Kidney capillary endothelial cell (primary cell): ENCODE results near the gene CTNNA2.
A peak's percentile ranks its signal among the peaks of the same experiment; 100 is the strongest.

Experiments used
- DNase-seq: peaks from one replicate; pipeline ENCODE4 v3.0.0-alpha.2; 2018; ENCODE audit warnings: low spot score

The CTNNA2 gene

GRCh38 chr2:79512442-79513401 lies at the start of gene CTNNA2:
TSS of gene CTNNA2 (plus strand) at chr2:79513051.
- DNase-seq = peak; percentile 3

GRCh38 chr2:79487399-79487798 lies 25.5 kb upstream of the CTNNA2 start:
- DNase-seq = no peak

GRCh38 chr2:79511320-79511951 lies 1.4 kb upstream of the CTNNA2 start:
- DNase-seq = peak; percentile 13

- DNase-seq = no peak
Measured at GRCh38 chr2:79513711-79514110, 860 bp downstream of the CTNNA2 start.

- DNase-seq = no peak
Measured at GRCh38 chr2:79529636-79530035, 16.8 kb downstream of the CTNNA2 start.

GRCh38 chr2:79530443-79530842 lies 17.6 kb downstream of the CTNNA2 start:
- DNase-seq = no peak

- no peak for DNase-seq
Measured at GRCh38 chr2:79547568-79547967, 34.7 kb downstream of the CTNNA2 start.

- DNase-seq = no peak
Measured at GRCh38 chr2:79552653-79553052, 39.8 kb downstream of the CTNNA2 start.

GRCh38 chr2:79554899-79555298 lies 42.0 kb downstream of the CTNNA2 start:
- DNase-seq = no peak

GRCh38 chr2:79564065-79564464 lies 51.2 kb downstream of the CTNNA2 start:
- DNase-seq = no peak

- DNase-seq = no peak
Measured at GRCh38 chr2:79569048-79569447, 56.2 kb downstream of the CTNNA2 start.

GRCh38 chr2:79573895-79574674 lies 61.2 kb downstream of the CTNNA2 start:
- no peak for DNase-seq

- DNase-seq = no peak
Measured at GRCh38 chr2:79576451-79576850, 63.6 kb downstream of the CTNNA2 start.

- no peak for DNase-seq
Measured at GRCh38 chr2:79578952-79579351, 66.1 kb downstream of the CTNNA2 start.

- no peak for DNase-seq
Measured at GRCh38 chr2:79580175-79580574, 67.3 kb downstream of the CTNNA2 start.

- DNase-seq = no peak
Measured at GRCh38 chr2:79585701-79586433, 73.0 kb downstream of the CTNNA2 start.

- no peak for DNase-seq
Measured at GRCh38 chr2:79591281-79591680, 78.4 kb downstream of the CTNNA2 start.

- DNase-seq = no peak
Measured at GRCh38 chr2:79593237-79593867, 80.5 kb downstream of the CTNNA2 start.

- DNase-seq = no peak
Measured at GRCh38 chr2:79596403-79596802, 83.6 kb downstream of the CTNNA2 start.

- no peak for DNase-seq
Measured at GRCh38 chr2:79604748-79605147, 91.9 kb downstream of the CTNNA2 start.

- DNase-seq = no peak
Measured at GRCh38 chr2:79611448-79612016, 98.7 kb downstream of the CTNNA2 start.
